HepG2 (cell line): Measurements from ENCODE around the gene RORC. TPM values are rescaled to one million over a fixed set of nuclear protein-coding genes. Genes with fewer than 3 reads are reported as not detected.

Experiments used
- ATM ChIP-seq: fragments of 450-650 bp; IDR thresholded peaks from 2 replicates; pipeline ENCODE4 v1.7.1; 2017; ENCODE audit warnings: mild to moderate bottlenecking, borderline replicate concordance
- CENPT ChIP-seq: sonication (generic); formaldehyde crosslinking; IDR thresholded peaks from 2 replicates; pipeline ENCODE4 v1.8.0; 2022; ENCODE audit warnings: low read depth, mild to moderate bottlenecking, moderate library complexity, missing genetic modification reagents
- DPF2 ChIP-seq: sonication (generic); formaldehyde crosslinking; IDR thresholded peaks from 2 replicates; pipeline ENCODE4 v1.4.0; 2020; ENCODE audit warnings: mild to moderate bottlenecking, low read depth, missing genetic modification reagents, borderline replicate concordance
- GTF3A ChIP-seq: sonication (generic); formaldehyde crosslinking; conservative IDR thresholded peaks from 2 replicates; pipeline ENCODE4 v1.4.0; 2020; ENCODE audit warnings: mild to moderate bottlenecking, missing genetic modification reagents
- HMG20A ChIP-seq: IDR thresholded peaks from 2 replicates; pipeline ENCODE4 v1.6.1; 2016; ENCODE audit warnings: borderline replicate concordance
- HOXA3 ChIP-seq: sonication (generic); formaldehyde crosslinking; IDR thresholded peaks from 2 replicates; pipeline ENCODE4 v1.5.0; 2020; ENCODE audit warnings: missing genetic modification reagents
- JUNB ChIP-seq: sonication (generic); formaldehyde crosslinking; IDR thresholded peaks from 2 replicates; pipeline ENCODE4 v1.8.0; 2022; ENCODE audit warnings: missing genetic modification reagents, mild to moderate bottlenecking, borderline replicate concordance
- KDM3A ChIP-seq: IDR thresholded peaks from 2 replicates; pipeline ENCODE4 v1.6.1; 2018; ENCODE audit warnings: low read depth, missing compliant biosample characterization
- NR1H2 ChIP-seq: sonication (generic); formaldehyde crosslinking; IDR thresholded peaks from 2 replicates; pipeline ENCODE4 v1.8.1; 2022; ENCODE audit warnings: low read depth, missing genetic modification reagents, borderline replicate concordance
- RBFOX2 ChIP-seq: fragments of 200-400 bp; formaldehyde crosslinking; IDR thresholded peaks from 2 replicates; pipeline ENCODE4 v1.6.1; 2017; ENCODE audit warnings: low read depth, mild to moderate bottlenecking, low read length
- RBM22 ChIP-seq: fragments of 200-400 bp; formaldehyde crosslinking; optimal IDR thresholded peaks from 2 replicates; pipeline ENCODE3; 2017; ENCODE audit warnings: mild to moderate bottlenecking, low read length, moderate library complexity
- SMARCE1 ChIP-seq: fragments of 450-650 bp; IDR thresholded peaks from 2 replicates; pipeline ENCODE4 v1.6.1; 2017; ENCODE audit warnings: borderline replicate concordance
- SRF ChIP-seq: IDR thresholded peaks from 2 replicates; pipeline ENCODE4 v1.6.1; 2011; ENCODE audit warnings: mild to moderate bottlenecking, low read depth, low read length, moderate library complexity
- YEATS4 ChIP-seq: sonication (generic); formaldehyde crosslinking; IDR thresholded peaks from 2 replicates; pipeline ENCODE4 v1.4.0; 2020; ENCODE audit warnings: missing genetic modification reagents, borderline replicate concordance
- ZNF12 ChIP-seq: sonication (generic); formaldehyde crosslinking; IDR thresholded peaks from 2 replicates; pipeline ENCODE4 v1.5.0; 2020; ENCODE audit warnings: missing genetic modification reagents
- ZNF280D ChIP-seq: sonication (generic); formaldehyde crosslinking; IDR thresholded peaks from 2 replicates; pipeline ENCODE4 v1.5.1; 2020; ENCODE audit warnings: mild to moderate bottlenecking, missing genetic modification reagents
- ZNF335 ChIP-seq: sonication (generic); formaldehyde crosslinking; IDR thresholded peaks from 2 replicates; pipeline ENCODE4 v1.4.0; 2020; ENCODE audit warnings: missing genetic modification reagents
- ZNF547 ChIP-seq: sonication (generic); formaldehyde crosslinking; IDR thresholded peaks from 2 replicates; pipeline ENCODE4 v1.5.1; 2020; ENCODE audit warnings: mild to moderate bottlenecking, missing genetic modification reagents
- ZNF670 ChIP-seq: sonication (generic); formaldehyde crosslinking; IDR thresholded peaks from 2 replicates; pipeline ENCODE4 v1.8.0; 2022; ENCODE audit warnings: mild to moderate bottlenecking, missing genetic modification reagents, borderline replicate concordance
- ZNF7 ChIP-seq: IDR thresholded peaks from 2 replicates; pipeline ENCODE4 v1.6.1; 2016; ENCODE audit warnings: missing biosample characterization, missing genetic modification reagents
- ZNF766 ChIP-seq: sonication (generic); formaldehyde crosslinking; IDR thresholded peaks from 2 replicates; pipeline ENCODE4 v1.5.0; 2020; ENCODE audit warnings: missing genetic modification reagents, borderline replicate concordance
- polyA plus RNA-seq, 8 experiments: library from polyadenylated mRNA; depleted of rRNA in 3 of 8; stranded (reverse) in 7 of 8; unstranded in 1 of 8; fragments of >200 nt; fragmentation: Illumina TruSeq in 4 of 8; extraction: Trizol in 4 of 8; gene quantifications; 2 replicates each; pipeline versions ENCODE4 v1.2.1 to v1.2.3, GENCODE V29; 2011 to 2016; ENCODE audit warnings: low read depth in 4 of 8, missing spikeins in 1 of 8, mixed read lengths in 1 of 8; ENCODE audit not compliant: insufficient read depth in 1 of 8
- total RNA-seq, 5 experiments: library from RNA; depleted of rRNA; stranded (reverse); fragments of >200 nt; fragmentation: Illumina TruSeq; extraction: Trizol; gene quantifications; 2 replicates each; pipeline ENCODE4 v1.2.3, GENCODE V29; 2016; ENCODE audit warnings: low read depth in 1 of 5
- TF ChIP-seq, protein P1 (sequence below): sonication (generic); formaldehyde crosslinking; IDR thresholded peaks from 2 replicates; pipeline ENCODE4 v1.4.0; 2020; ENCODE audit warnings: missing genetic modification reagents, mild to moderate bottlenecking, borderline replicate concordance
- TF ChIP-seq, protein P2 (sequence below): sonication (generic); formaldehyde crosslinking; IDR thresholded peaks from 2 replicates; pipeline ENCODE4 v1.4.0; 2020; ENCODE audit warnings: low read depth, mild to moderate bottlenecking, missing genetic modification reagents

Gene RORC
- total and polyA plus RNA-seq, 2 of the 13 experiments (the other 11 are each of a cell fraction or from before 2014, with no cell fraction given): 2.5 to 6.5 TPM

GRCh38 chr1:151839457-151840403, 8.1 kb upstream of the RORC start, which contains the start of gene C2CD4D (continued):
- TF ChIP-seq ZNF280D (CRISPR knock-in tag) (no peak), HMG20A (CRISPR knock-in tag) (no peak; the same call in 1 of the 2 replicates), DPF2 (no peak), RBFOX2 (peak; percentile 89), ZNF335 (CRISPR knock-in tag) (0 out of 2 replicates have a peak, but pooled peaks have one; percentile 45), ZNF766 (CRISPR knock-in tag) (no peak), ATM (no peak), ZNF670 (CRISPR knock-in tag) (no peak), ZNF12 (CRISPR knock-in tag) (no peak), KDM3A (CRISPR knock-in tag) (no peak), SRF (no peak), JUNB (CRISPR knock-in tag) (no peak), ZNF7 (CRISPR knock-in tag) (no peak), ZNF547 (CRISPR knock-in tag) (no peak), GTF3A (CRISPR knock-in tag) (no peak), CENPT (CRISPR knock-in tag) (no peak), HOXA3 (CRISPR knock-in tag) (peak; percentile 60; the same call in 1 of the 2 replicates), SMARCE1 (no peak), YEATS4 (CRISPR knock-in tag) (no peak), NR1H2 (CRISPR knock-in tag) (no peak), RBM22 (no peak)
- TF ChIP-seq, protein P1, sequence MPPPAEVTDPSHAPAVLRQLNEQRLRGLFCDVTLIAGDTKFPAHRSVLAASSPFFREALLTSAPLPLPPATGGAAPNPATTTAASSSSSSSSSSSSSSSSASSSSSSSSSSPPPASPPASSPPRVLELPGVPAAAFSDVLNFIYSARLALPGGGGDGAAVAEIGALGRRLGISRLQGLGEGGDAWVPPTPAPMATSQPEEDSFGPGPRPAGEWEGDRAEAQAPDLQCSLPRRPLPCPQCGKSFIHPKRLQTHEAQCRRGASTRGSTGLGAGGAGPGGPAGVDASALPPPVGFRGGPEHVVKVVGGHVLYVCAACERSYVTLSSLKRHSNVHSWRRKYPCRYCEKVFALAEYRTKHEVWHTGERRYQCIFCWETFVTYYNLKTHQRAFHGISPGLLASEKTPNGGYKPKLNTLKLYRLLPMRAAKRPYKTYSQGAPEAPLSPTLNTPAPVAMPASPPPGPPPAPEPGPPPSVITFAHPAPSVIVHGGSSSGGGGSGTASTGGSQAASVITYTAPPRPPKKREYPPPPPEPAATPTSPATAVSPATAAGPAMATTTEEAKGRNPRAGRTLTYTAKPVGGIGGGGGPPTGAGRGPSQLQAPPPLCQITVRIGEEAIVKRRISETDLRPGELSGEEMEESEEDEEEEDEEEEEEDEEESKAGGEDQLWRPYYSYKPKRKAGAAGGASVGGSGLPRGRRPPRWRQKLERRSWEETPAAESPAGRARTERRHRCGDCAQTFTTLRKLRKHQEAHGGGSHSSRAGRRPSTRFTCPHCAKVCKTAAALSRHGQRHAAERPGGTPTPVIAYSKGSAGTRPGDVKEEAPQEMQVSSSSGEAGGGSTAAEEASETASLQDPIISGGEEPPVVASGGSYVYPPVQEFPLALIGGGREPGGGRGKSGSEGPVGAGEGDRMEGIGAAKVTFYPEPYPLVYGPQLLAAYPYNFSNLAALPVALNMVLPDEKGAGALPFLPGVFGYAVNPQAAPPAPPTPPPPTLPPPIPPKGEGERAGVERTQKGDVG (CRISPR knock-in tag): 0 out of 2 replicates have a peak, but pooled peaks have one; percentile 39
- TF ChIP-seq, protein P2, sequence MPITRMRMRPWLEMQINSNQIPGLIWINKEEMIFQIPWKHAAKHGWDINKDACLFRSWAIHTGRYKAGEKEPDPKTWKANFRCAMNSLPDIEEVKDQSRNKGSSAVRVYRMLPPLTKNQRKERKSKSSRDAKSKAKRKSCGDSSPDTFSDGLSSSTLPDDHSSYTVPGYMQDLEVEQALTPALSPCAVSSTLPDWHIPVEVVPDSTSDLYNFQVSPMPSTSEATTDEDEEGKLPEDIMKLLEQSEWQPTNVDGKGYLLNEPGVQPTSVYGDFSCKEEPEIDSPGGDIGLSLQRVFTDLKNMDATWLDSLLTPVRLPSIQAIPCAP (CRISPR knock-in tag): no peak
